ENCODE data around the gene LILRB5.
A peak's percentile ranks its signal among the peaks of the same experiment; 100 is the strongest.

Gene LILRB5

GRCh38 chr19:54206831-54207177, 50.3 kb downstream of the LILRB5 start:
- Histone ChIP-seq H2AFZ (ENCODE audit: low read depth) (no peak overlapping the region), H4K20me1 (ENCODE audit: insufficient read depth) (peaks cover 55% of the 10 kb centered on the region), H3K4me2 (no peak overlapping the region), H3K4me3 (IDR thresholded peaks at IDR 0.05; ENCODE audit: insufficient read depth, low read depth, low read length) (no peak overlapping the region), H3K27me3 (ENCODE audit: insufficient read depth, low read depth) (no peaks in the 10 kb centered on the region; the same call in 1 of the 2 replicates), H3K4me1 (ENCODE audit: low read depth, poor library complexity, severe bottlenecking) (peaks cover 94% of the 10 kb centered on the region), H3K36me3 (ENCODE audit: insufficient read depth) (peaks cover 34% of the 10 kb centered on the region; the same call in 1 of the 2 replicates), H3K9ac (no peak overlapping the region), H3K27ac (no peak overlapping the region), H3K79me2 (ENCODE audit: insufficient read depth, low read depth) (peaks cover 44% of the 10 kb centered on the region)
- TF ChIP-seq CTCF (conservative IDR thresholded peaks at IDR 0.05; ENCODE audit: low read depth, low read length): no peak

GRCh38 chr19:54206030-54206830, 50.8 kb downstream of the LILRB5 start:
- no peak overlapping the region for H3K9ac ChIP-seq
- H3K4me1 ChIP-seq (ENCODE audit: low read depth, poor library complexity, severe bottlenecking): peaks cover 94% of the 10 kb centered on the region
- H2AFZ ChIP-seq (ENCODE audit: low read depth): no peak overlapping the region
- no peak overlapping the region for H3K4me2 ChIP-seq
- no peak overlapping the region for H3K27ac ChIP-seq
- H3K4me3 ChIP-seq (IDR thresholded peaks at IDR 0.05; ENCODE audit: insufficient read depth, low read depth, low read length): no peak overlapping the region
- peaks cover 35% of the 10 kb centered on the region; the same call in 1 of the 2 replicates for H3K36me3 ChIP-seq (ENCODE audit: insufficient read depth)
- peaks cover 50% of the 10 kb centered on the region for H3K79me2 ChIP-seq (ENCODE audit: insufficient read depth, low read depth)
- H3K27me3 ChIP-seq (ENCODE audit: insufficient read depth, low read depth): no peaks in the 10 kb centered on the region; the same call in 1 of the 2 replicates
- peaks cover 59% of the 10 kb centered on the region for H4K20me1 ChIP-seq (ENCODE audit: insufficient read depth)
- no peak for TF ChIP-seq CTCF (conservative IDR thresholded peaks at IDR 0.05; ENCODE audit: low read depth, low read length)

GRCh38 chr19:54204767-54205468, 52.2 kb downstream of the LILRB5 start:
- Histone ChIP-seq H4K20me1 (ENCODE audit: insufficient read depth) (peaks cover 59% of the 10 kb centered on the region), H3K9ac (no peak overlapping the region), H3K27ac (no peak overlapping the region), H3K4me2 (peak overlapping the region; percentile 24; the same call in 1 of the 2 replicates), H2AFZ (ENCODE audit: low read depth) (no peak overlapping the region), H3K4me3 (IDR thresholded peaks at IDR 0.05; ENCODE audit: insufficient read depth, low read depth, low read length) (no peak overlapping the region), H3K36me3 (ENCODE audit: insufficient read depth) (peaks cover 35% of the 10 kb centered on the region; the same call in 1 of the 2 replicates), H3K27me3 (ENCODE audit: insufficient read depth, low read depth) (no peaks in the 10 kb centered on the region; the same call in 1 of the 2 replicates), H3K4me1 (ENCODE audit: low read depth, poor library complexity, severe bottlenecking) (peaks cover 84% of the 10 kb centered on the region), H3K79me2 (ENCODE audit: insufficient read depth, low read depth) (peaks cover 56% of the 10 kb centered on the region)
- no peak for TF ChIP-seq CTCF (conservative IDR thresholded peaks at IDR 0.05; ENCODE audit: low read depth, low read length)

GRCh38 chr19:54203151-54203611, 53.9 kb downstream of the LILRB5 start:
- Histone ChIP-seq H3K36me3 (ENCODE audit: insufficient read depth) (peaks cover 35% of the 10 kb centered on the region; the same call in 1 of the 2 replicates), H3K4me1 (ENCODE audit: low read depth, poor library complexity, severe bottlenecking) (peaks cover 68% of the 10 kb centered on the region), H3K27ac (no peak overlapping the region), H4K20me1 (ENCODE audit: insufficient read depth) (peaks cover 53% of the 10 kb centered on the region), H3K4me3 (IDR thresholded peaks at IDR 0.05; ENCODE audit: insufficient read depth, low read depth, low read length) (no peak overlapping the region), H3K4me2 (peak overlapping the region; percentile 81; the same call in 1 of the 2 replicates), H2AFZ (ENCODE audit: low read depth) (no peak overlapping the region), H3K79me2 (ENCODE audit: insufficient read depth, low read depth) (peaks cover 56% of the 10 kb centered on the region), H3K9ac (no peak overlapping the region), H3K27me3 (ENCODE audit: insufficient read depth, low read depth) (no peaks in the 10 kb centered on the region; the same call in 1 of the 2 replicates)
- no peak for TF ChIP-seq CTCF (conservative IDR thresholded peaks at IDR 0.05; ENCODE audit: low read depth, low read length)
